NCI-H226 (cell line): ENCODE data around the gene ZBTB47.

Experiments used
- DNase-seq: peaks from one replicate; pipeline ENCODE4 v3.0.0-alpha.2; 2015

ZBTB47 gene

GRCh38 chr3:42686832-42687650 is 33.5 kb downstream of the ZBTB47 start:
- no peak for DNase-seq

- DNase-seq: no peak
Observed at GRCh38 chr3:42688016-42688415, 34.5 kb downstream of the ZBTB47 start.

GRCh38 chr3:42688487-42689420 is 35.3 kb downstream of the ZBTB47 start:
- no peak for DNase-seq

GRCh38 chr3:42689421-42690014 is 36.0 kb downstream of the ZBTB47 start:
- DNase-seq: no peak

GRCh38 chr3:42690191-42690590 is 36.7 kb downstream of the ZBTB47 start:
- DNase-seq: no peak

GRCh38 chr3:42690766-42691680 is 37.5 kb downstream of the ZBTB47 start:
- DNase-seq: no peak

GRCh38 chr3:42691816-42692666 is 38.5 kb downstream of the ZBTB47 start:
- DNase-seq: no peak

- no peak for DNase-seq
Observed at GRCh38 chr3:42692667-42693529, 39.4 kb downstream of the ZBTB47 start.

GRCh38 chr3:42693530-42693930 is 40.0 kb downstream of the ZBTB47 start:
- no peak for DNase-seq

- no peak for DNase-seq
Observed at GRCh38 chr3:42694366-42694765, 40.9 kb downstream of the ZBTB47 start.

GRCh38 chr3:42696356-42697288 is 43.1 kb downstream of the ZBTB47 start:
- no peak for DNase-seq

- DNase-seq: no peak
Observed at GRCh38 chr3:42697289-42698051, 44.0 kb downstream of the ZBTB47 start.

GRCh38 chr3:42698216-42698910 is 44.9 kb downstream of the ZBTB47 start:
- DNase-seq: no peak

- DNase-seq: no peak
Observed at GRCh38 chr3:42698911-42699230, 45.4 kb downstream of the ZBTB47 start.

- DNase-seq: no peak
Observed at GRCh38 chr3:42699511-42699971, 46.0 kb downstream of the ZBTB47 start.

GRCh38 chr3:42700366-42701288 is 47.1 kb downstream of the ZBTB47 start:
- no peak for DNase-seq
